ENCODE results near the gene OR6K3. TPM values are rescaled to one million over a fixed set of nuclear protein-coding genes. Genes with fewer than 3 reads are reported as not detected.
"Not testable (repeated sequence)": the region's sequence is repeated elsewhere in the genome, so short reads cannot be mapped to it uniquely, and the experiment has no call there.

Gene OR6K3
- total and polyA plus RNA-seq, 2 donors (not counting 1 experiment from before 2014, with no cell fraction given), result not detected

GRCh38 chr1:158691907-158692306 lies 28.6 kb downstream of the OR6K3 start:
- H3K36me3 ChIP-seq (ENCODE audit: control insufficient read depth, insufficient read depth, low read length), result no peaks in the 10 kb centered on the region
- no peak for TF ChIP-seq EZH2 (IDR thresholded peaks at IDR 0.05; ENCODE audit: low read length, missing control alignments)
- TF ChIP-seq, protein P1, sequence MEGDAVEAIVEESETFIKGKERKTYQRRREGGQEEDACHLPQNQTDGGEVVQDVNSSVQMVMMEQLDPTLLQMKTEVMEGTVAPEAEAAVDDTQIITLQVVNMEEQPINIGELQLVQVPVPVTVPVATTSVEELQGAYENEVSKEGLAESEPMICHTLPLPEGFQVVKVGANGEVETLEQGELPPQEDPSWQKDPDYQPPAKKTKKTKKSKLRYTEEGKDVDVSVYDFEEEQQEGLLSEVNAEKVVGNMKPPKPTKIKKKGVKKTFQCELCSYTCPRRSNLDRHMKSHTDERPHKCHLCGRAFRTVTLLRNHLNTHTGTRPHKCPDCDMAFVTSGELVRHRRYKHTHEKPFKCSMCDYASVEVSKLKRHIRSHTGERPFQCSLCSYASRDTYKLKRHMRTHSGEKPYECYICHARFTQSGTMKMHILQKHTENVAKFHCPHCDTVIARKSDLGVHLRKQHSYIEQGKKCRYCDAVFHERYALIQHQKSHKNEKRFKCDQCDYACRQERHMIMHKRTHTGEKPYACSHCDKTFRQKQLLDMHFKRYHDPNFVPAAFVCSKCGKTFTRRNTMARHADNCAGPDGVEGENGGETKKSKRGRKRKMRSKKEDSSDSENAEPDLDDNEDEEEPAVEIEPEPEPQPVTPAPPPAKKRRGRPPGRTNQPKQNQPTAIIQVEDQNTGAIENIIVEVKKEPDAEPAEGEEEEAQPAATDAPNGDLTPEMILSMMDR (conservative IDR thresholded peaks at IDR 0.05 in 1 of 2, IDR thresholded peaks at IDR 0.05 in 1 of 2; ENCODE audit: low read depth in 1 of 2, low read length in 2 of 2), result no peak
- H3K9ac ChIP-seq (ENCODE audit: insufficient read depth, low read length), result no peak overlapping the region
- H3K9me3 ChIP-seq (ENCODE audit: control insufficient read depth, insufficient read depth, low read depth, low read length), result no peaks in the 10 kb centered on the region
- no peak overlapping the region for H3K4me2 ChIP-seq (ENCODE audit: extremely low read depth, insufficient read depth, low read length)
- no peak for DNase-seq (ENCODE audit: low read depth in 2 of 2)
- H4K20me1 ChIP-seq (ENCODE audit: control insufficient read depth, extremely low read depth, insufficient read depth, low read length), result no peaks in the 10 kb centered on the region
- no peak overlapping the region for H3K27ac ChIP-seq (ENCODE audit: insufficient read depth, low read length)
- H3K27me3 ChIP-seq (ENCODE audit: control insufficient read depth, insufficient read depth, low read length), result no peaks in the 10 kb centered on the region
- H3K4me1 ChIP-seq (ENCODE audit: control insufficient read depth, extremely low read depth, insufficient read depth, low read length), result no peaks in the 10 kb centered on the region
- H3K79me2 ChIP-seq (ENCODE audit: control insufficient read depth, insufficient read depth, low read length), result no peaks in the 10 kb centered on the region
- no peak overlapping the region for H2AFZ ChIP-seq (ENCODE audit: low read length)
- H3K4me3 ChIP-seq (replicated peaks in 1 of 4; ENCODE audit: control extremely low read depth in 1 of 4, insufficient read depth in 1 of 4, low read depth in 3 of 4, low read length in 4 of 4), result no peak overlapping the region

- H3K4me2 ChIP-seq (ENCODE audit: extremely low read depth, insufficient read depth, low read length); H3K36me3 ChIP-seq (ENCODE audit: control insufficient read depth, insufficient read depth, low read length); H3K4me3 ChIP-seq (replicated peaks in 1 of 4; ENCODE audit: control extremely low read depth in 1 of 4, insufficient read depth in 1 of 4, low read depth in 3 of 4, low read length in 4 of 4); H3K27me3 ChIP-seq (ENCODE audit: control insufficient read depth, insufficient read depth, low read length); H3K79me2 ChIP-seq (ENCODE audit: control insufficient read depth, insufficient read depth, low read length); H3K4me1 ChIP-seq (ENCODE audit: control insufficient read depth, extremely low read depth, insufficient read depth, low read length); H3K27ac ChIP-seq (ENCODE audit: insufficient read depth, low read length); DNase-seq (ENCODE audit: low read depth in 2 of 2); H4K20me1 ChIP-seq (ENCODE audit: control insufficient read depth, extremely low read depth, insufficient read depth, low read length); H3K9me3 ChIP-seq (ENCODE audit: control insufficient read depth, insufficient read depth, low read depth, low read length); H2AFZ ChIP-seq (ENCODE audit: low read length); H3K9ac ChIP-seq (ENCODE audit: insufficient read depth, low read length): not testable (repeated sequence)
Measured at GRCh38 chr1:158691149-158691548, 29.4 kb downstream of the OR6K3 start.

DNA sequence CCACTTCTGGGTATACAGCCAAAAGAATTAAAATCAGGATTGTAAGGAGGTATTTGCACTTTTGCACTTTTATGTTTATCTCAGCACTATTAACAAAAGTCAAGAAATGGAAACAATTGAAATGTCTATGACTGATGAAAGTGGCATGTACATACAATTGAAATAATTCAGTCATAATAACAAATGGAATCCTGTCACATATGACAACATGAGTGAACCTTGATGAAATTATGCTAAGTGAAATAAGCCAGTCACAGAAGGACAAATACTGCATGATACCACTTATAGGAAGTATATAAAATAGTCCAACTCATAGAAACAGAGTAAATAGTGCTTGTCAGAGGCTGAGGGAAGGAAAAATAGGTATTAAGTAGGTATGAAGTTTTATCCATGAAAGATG lies 30.6 kb downstream of the OR6K3 start:
- Histone ChIP-seq H3K79me2 (ENCODE audit: control insufficient read depth, insufficient read depth, low read length) (no peaks in the 10 kb centered on the region), H4K20me1 (ENCODE audit: control insufficient read depth, extremely low read depth, insufficient read depth, low read length) (no peaks in the 10 kb centered on the region), H3K4me3 (replicated peaks in 1 of 4; ENCODE audit: control extremely low read depth in 1 of 4, insufficient read depth in 1 of 4, low read depth in 3 of 4, low read length in 4 of 4) (no peak overlapping the region), H3K9me3 (ENCODE audit: control insufficient read depth, insufficient read depth, low read depth, low read length) (no peaks in the 10 kb centered on the region), H3K4me2 (ENCODE audit: extremely low read depth, insufficient read depth, low read length) (no peak overlapping the region), H3K27me3 (ENCODE audit: control insufficient read depth, insufficient read depth, low read length) (no peaks in the 10 kb centered on the region), H3K36me3 (ENCODE audit: control insufficient read depth, insufficient read depth, low read length) (no peaks in the 10 kb centered on the region), H3K4me1 (ENCODE audit: control insufficient read depth, extremely low read depth, insufficient read depth, low read length) (no peaks in the 10 kb centered on the region), H2AFZ (ENCODE audit: low read length) (no peak overlapping the region), H3K9ac (ENCODE audit: insufficient read depth, low read length) (no peak overlapping the region), H3K27ac (ENCODE audit: insufficient read depth, low read length) (no peak overlapping the region)
- TF ChIP-seq, protein P1 (conservative IDR thresholded peaks at IDR 0.05 in 1 of 2, IDR thresholded peaks at IDR 0.05 in 1 of 2; ENCODE audit: low read depth in 1 of 2, low read length in 2 of 2), result no peak
- no peak for TF ChIP-seq EZH2 (IDR thresholded peaks at IDR 0.05; ENCODE audit: low read length, missing control alignments)
- DNase-seq (ENCODE audit: low read depth in 2 of 2), result no peak
